H1 (cell line): ENCODE measurements around the gene GRID1. TPM values are rescaled to one million over a fixed set of nuclear protein-coding genes. Genes with fewer than 3 reads are reported as not detected.

Experiments used
- CTCF ChIA-PET: fragments of 300-600 bp; sonication (Branson Sonifier 250); formaldehyde crosslinking; loops from one replicate; lab custom pipeline; 2021; ENCODE audit not compliant: partially characterized antibody; lab: Charles Lee
- POLR2A ChIA-PET: fragments of 300-600 bp; sonication (Branson Sonifier 250); formaldehyde crosslinking; loops from one replicate; lab custom pipeline; 2021; ENCODE audit warnings: inconsistent platforms; ENCODE audit not compliant: partially characterized antibody; lab: Charles Lee
- DNase-seq, 2 experiments: peaks; one replicate each; pipeline versions ENCODE4 v3.0.0 to v3.0.0-alpha.2; 2010 to 2022; ENCODE audit warnings: low spot score in 2 of 2, low read depth in 1 of 2, mixed read lengths in 1 of 2
- FAIRE-seq: peaks from 2 replicates; lab custom pipeline; 2011; peaks lifted over from hg19 to GRCh38; lab: Jason Lieb, UNC
- H2AFZ ChIP-seq: 2 replicates; pipeline ENCODE4 v1.8.1; 2012; ENCODE audit warnings: low read length, inconsistent platforms
- H2AK5ac ChIP-seq: 2 replicates; pipeline ENCODE4 v1.6.1; 2013; ENCODE audit warnings: low read depth, low read length
- H2BK120ac ChIP-seq: replicated peaks from 2 replicates; pipeline ENCODE3; 2013; ENCODE audit warnings: low read depth, low read length, inconsistent platforms
- H2BK12ac ChIP-seq: 2 replicates; pipeline ENCODE4 v1.6.1; 2013; ENCODE audit warnings: low read depth, low read length
- H2BK15ac ChIP-seq: 2 replicates; pipeline ENCODE4 v1.6.1; 2013; ENCODE audit warnings: low read length
- H2BK20ac ChIP-seq: 2 replicates; pipeline ENCODE4 v1.6.1; 2013; ENCODE audit warnings: low read length
- H2BK5ac ChIP-seq: 2 replicates; pipeline ENCODE4 v1.6.1; 2013; ENCODE audit warnings: low read depth, low read length
- H3K14ac ChIP-seq: 2 replicates; pipeline ENCODE4 v1.6.1; 2013; ENCODE audit warnings: inconsistent platforms; ENCODE audit not compliant: insufficient read length
- H3K18ac ChIP-seq: 2 replicates; pipeline ENCODE4 v1.6.1; 2013; ENCODE audit warnings: low read length; ENCODE audit errors: extremely low read depth
- H3K23ac ChIP-seq: 2 replicates; pipeline ENCODE4 v1.6.1; 2013; ENCODE audit warnings: inconsistent platforms; ENCODE audit not compliant: insufficient read length
- H3K23me2 ChIP-seq: 2 replicates; pipeline ENCODE4 v1.6.1; 2013; ENCODE audit warnings: low read depth, low read length
- H3K27ac ChIP-seq: 2 replicates; pipeline ENCODE4 v1.6.1; 2011; ENCODE audit warnings: low read depth, low read length, inconsistent platforms
- H3K27me3 ChIP-seq, 4 experiments: replicated peaks in 1 of 4; 1 replicate in 1 of 4; 2 replicates in 3 of 4; pipeline versions ENCODE4 v1.6.1 to v1.8.1; 2011 to 2013; ENCODE audit warnings: low read length in 3 of 4, mild to moderate bottlenecking in 3 of 4, inconsistent platforms in 2 of 4, mixed read lengths in 2 of 4, moderate library complexity in 1 of 4; ENCODE audit not compliant: control insufficient read depth in 3 of 4, insufficient read depth in 3 of 4; ENCODE audit errors: extremely low read depth in 1 of 4
- H3K36me3 ChIP-seq, 4 experiments: 2 replicates each; pipeline versions ENCODE4 v1.6.1 to v1.8.1; 2011 to 2013; ENCODE audit warnings: mild to moderate bottlenecking in 4 of 4, low read length in 3 of 4, moderate library complexity in 2 of 4, control low read depth in 1 of 4, inconsistent platforms in 1 of 4; ENCODE audit not compliant: insufficient read depth in 4 of 4, control insufficient read depth in 2 of 4
- H3K4ac ChIP-seq: replicated peaks from 2 replicates; pipeline ENCODE3; 2013; ENCODE audit warnings: low read length, low read depth, mixed read lengths, inconsistent platforms; ENCODE audit not compliant: insufficient read length
- H3K4me1 ChIP-seq, 4 experiments: replicated peaks in 1 of 4; 1 replicate in 1 of 4; 2 replicates in 3 of 4; pipeline versions ENCODE4 v1.6.1 to v1.8.1; 2011 to 2013; ENCODE audit warnings: low read length in 3 of 4, inconsistent platforms in 2 of 4, mixed read lengths in 1 of 4; ENCODE audit not compliant: insufficient read depth in 4 of 4, control insufficient read depth in 3 of 4
- H3K4me2 ChIP-seq, 2 experiments: 2 replicates each; pipeline versions ENCODE4 v1.6.1 to v1.8.1; 2011 to 2013; ENCODE audit warnings: low read depth in 2 of 2, low read length in 2 of 2, control low read depth in 1 of 2, inconsistent platforms in 1 of 2, mild to moderate bottlenecking in 1 of 2; ENCODE audit not compliant: insufficient read depth in 1 of 2
- H3K4me3 ChIP-seq, 4 experiments: fragments of 200-600, 300-600 bp in 1 of 4; sonication (generic), shearing (Covaris generic), sonication (Bioruptor Twin) in 1 of 4; 2 replicates each; pipeline versions ENCODE4 v1.5.1 to v1.8.1; 2011 to 2016; ENCODE audit warnings: low read length in 4 of 4, low read depth in 3 of 4, control low read depth in 2 of 4, inconsistent platforms in 2 of 4, mild to moderate bottlenecking in 2 of 4, mixed read lengths in 1 of 4, moderate library complexity in 1 of 4; ENCODE audit not compliant: insufficient read depth in 2 of 4; ENCODE audit errors: extremely low read depth in 1 of 4
- H3K56ac ChIP-seq: replicated peaks from 2 replicates; pipeline ENCODE3; 2013; ENCODE audit warnings: low read depth, mild to moderate bottlenecking, mixed read lengths, low read length, inconsistent platforms; ENCODE audit not compliant: insufficient read length
- H3K79me1 ChIP-seq: 2 replicates; pipeline ENCODE4 v1.6.1; 2013; ENCODE audit warnings: low read depth, low read length, control low read depth
- H3K79me2 ChIP-seq, 2 experiments: 2 replicates each; pipeline versions ENCODE4 v1.6.1 to v1.8.1; 2012 to 2013; ENCODE audit warnings: low read length in 2 of 2, mild to moderate bottlenecking in 2 of 2, inconsistent platforms in 1 of 2; ENCODE audit not compliant: insufficient read depth in 2 of 2, control insufficient read depth in 1 of 2
- H3K9ac ChIP-seq, 4 experiments: replicated peaks in 1 of 4; 1 replicate in 1 of 4; 2 replicates in 3 of 4; pipeline versions ENCODE4 v1.6.1 to v1.8.1; 2011 to 2013; ENCODE audit warnings: low read depth in 3 of 4, low read length in 3 of 4, control low read depth in 2 of 4, mild to moderate bottlenecking in 2 of 4, moderate library complexity in 2 of 4, inconsistent platforms in 1 of 4; ENCODE audit errors: extremely low read depth in 1 of 4
- H3K9me3 ChIP-seq, 2 experiments: 2 replicates each; pipeline versions ENCODE4 v1.6.1 to v1.8.1; 2012 to 2013; ENCODE audit warnings: mild to moderate bottlenecking in 2 of 2, moderate library complexity in 2 of 2, control low read depth in 1 of 2, inconsistent platforms in 1 of 2, low read depth in 1 of 2, low read length in 1 of 2, mixed read lengths in 1 of 2; ENCODE audit not compliant: insufficient read depth in 2 of 2
- H4K20me1 ChIP-seq, 2 experiments: replicated peaks in 1 of 2; 2 replicates each; pipeline versions ENCODE3 to v1.8.1; 2011 to 2013; ENCODE audit warnings: inconsistent platforms in 2 of 2, low read length in 2 of 2, mild to moderate bottlenecking in 1 of 2; ENCODE audit not compliant: insufficient read depth in 2 of 2, control insufficient read depth in 1 of 2
- H4K5ac ChIP-seq: 2 replicates; pipeline ENCODE4 v1.6.1; 2013; ENCODE audit warnings: low read length, low read depth, mixed read lengths, inconsistent platforms; ENCODE audit not compliant: insufficient read length
- H4K8ac ChIP-seq: 2 replicates; pipeline ENCODE4 v1.8.0; 2013; ENCODE audit warnings: mild to moderate bottlenecking, moderate library complexity, low read length, inconsistent platforms; ENCODE audit not compliant: insufficient read depth; ENCODE audit errors: extremely low read depth
- H4K91ac ChIP-seq: replicated peaks from 2 replicates; pipeline ENCODE3; 2013; ENCODE audit warnings: low read length, mixed read lengths, inconsistent platforms; ENCODE audit not compliant: insufficient read length
- CHD1 ChIP-seq: IDR thresholded peaks from 2 replicates; pipeline ENCODE4 v1.6.1; 2012; ENCODE audit warnings: low read depth, low read length, improper control_type of control experiment
- CHD2 ChIP-seq: IDR thresholded peaks from 2 replicates; pipeline ENCODE4 v1.6.1; 2012; ENCODE audit warnings: low read length, improper control_type of control experiment
- CTCF ChIP-seq, 3 experiments: IDR thresholded peaks; 1 replicate in 2 of 3; 2 replicates in 1 of 3; pipeline versions ENCODE4 v1.5.1 to v1.6.1; 2011; ENCODE audit warnings: low read length in 3 of 3, mild to moderate bottlenecking in 3 of 3, inconsistent platforms in 2 of 3, low read depth in 1 of 3, moderate library complexity in 1 of 3; ENCODE audit not compliant: insufficient read depth in 1 of 3; ENCODE audit errors: control extremely low read depth in 1 of 3
- EGR1 ChIP-seq: IDR thresholded peaks from 2 replicates; pipeline ENCODE4 v1.6.1; 2011; ENCODE audit warnings: low read depth, low read length, borderline replicate concordance
- MAFK ChIP-seq: IDR thresholded peaks from 2 replicates; pipeline ENCODE4 v1.6.1; 2012; ENCODE audit warnings: low read depth, mild to moderate bottlenecking, improper control_type of control experiment, low read length
- MAX ChIP-seq: IDR thresholded peaks from 2 replicates; pipeline ENCODE4 v1.6.1; 2012; ENCODE audit warnings: inconsistent platforms
- NRF1 ChIP-seq: IDR thresholded peaks from 2 replicates; pipeline ENCODE4 v1.6.1; 2011; ENCODE audit warnings: mild to moderate bottlenecking, low read depth, low read length, improper control_type of control experiment
- RBBP5 ChIP-seq: IDR thresholded peaks from 2 replicates; pipeline ENCODE4 v1.7.1; 2012; ENCODE audit warnings: low read depth, mild to moderate bottlenecking, inconsistent platforms, low read length, moderate library complexity, borderline replicate concordance
- SIRT6 ChIP-seq: IDR thresholded peaks from one replicate; pipeline ENCODE4 v1.7.1; 2012; ENCODE audit warnings: low read length, inconsistent platforms
- TBP ChIP-seq: IDR thresholded peaks from 2 replicates; pipeline ENCODE4 v1.6.1; 2011; ENCODE audit warnings: low read depth, low read length, improper control_type of control experiment
- YY1 ChIP-seq: IDR thresholded peaks from 2 replicates; pipeline ENCODE4 v1.6.1; 2011; ENCODE audit warnings: low read depth, mild to moderate bottlenecking, low read length
- ZNF274 ChIP-seq: IDR thresholded peaks from 2 replicates; pipeline ENCODE4 v1.7.0; 2012; ENCODE audit warnings: low read length, borderline replicate concordance; ENCODE audit errors: extremely low read depth
- WGBS, 2 experiments: shearing (Covaris generic) in 1 of 2; methylation state at CpG; one replicate each; pipeline versions ENCODE4 v1.1.6 to v1.1.7; 2013 to 2015; ENCODE audit warnings: low lambda C conversion rate in 2 of 2, mixed read lengths in 2 of 2, inconsistent platforms in 1 of 2, low coverage in 1 of 2, missing lambda C conversion rate in 1 of 2; ENCODE audit not compliant: insufficient replicate concordance in 2 of 2, insufficient coverage in 1 of 2, insufficient read length in 1 of 2; ENCODE audit errors: extremely low coverage in 1 of 2, missing lambda C conversion rate in 1 of 2; 5-methylcytosine and 5-hydroxymethylcytosine counted together
- polyA plus RNA-seq, 7 experiments: library from polyadenylated mRNA; depleted of rRNA in 3 of 7; stranded (reverse) in 5 of 7; unstranded in 2 of 7; fragments of >200 nt in 5 of 7; fragments of 200-250 nt in 2 of 7; gene quantifications; 1 replicate in 5 of 7; 2 replicates in 1 of 7; 4 replicates in 1 of 7; pipeline versions ENCODE4 v1.2.1 to v1.2.3, GENCODE V29; 2011 to 2013; ENCODE audit warnings: missing spikeins in 2 of 7, mixed read lengths in 2 of 7
- total RNA-seq: library from RNA; stranded (reverse); fragmentation: NEBNext Ultra II Directional; extraction: Animal tissue kit (Norgen Biotek cat#: 25700); gene quantifications from 2 replicates; pipeline ENCODE4 v1.2.1, GENCODE V29; 2021

Gene GRID1
- total and polyA plus RNA-seq, 2 of the 8 experiments (the other 6 are each of a cell fraction or from before 2014, with no cell fraction given) = 0.22 to 0.30 TPM

GRCh38 chr10:85900487-85900886, 466.1 kb downstream of the GRID1 start:
- Histone ChIP-seq H4K8ac (no peak overlapping the region), H3K27ac (no peak overlapping the region), H3K56ac (no peak overlapping the region), H3K36me3 (no peaks in the 10 kb centered on the region), H2AK5ac (no peak overlapping the region), H4K5ac (no peak overlapping the region), H3K4ac (no peak overlapping the region), H2BK120ac (no peak overlapping the region), H3K4me2 (no peak overlapping the region), H3K18ac (no peak overlapping the region), H3K14ac (no peak overlapping the region), H3K4me1 (no peaks in the 10 kb centered on the region), H3K23me2 (no peaks in the 10 kb centered on the region), H3K27me3 (no peaks in the 10 kb centered on the region), H3K23ac (no peak overlapping the region), H2BK20ac (no peak overlapping the region), H3K79me2 (no peaks in the 10 kb centered on the region), H3K9me3 (no peaks in the 10 kb centered on the region), H4K20me1 (no peaks in the 10 kb centered on the region), H2BK5ac (no peak overlapping the region), H3K9ac (no peak overlapping the region), H2BK12ac (no peak overlapping the region), H4K91ac (no peak overlapping the region), H2BK15ac (no peak overlapping the region), H3K79me1 (no peaks in the 10 kb centered on the region), H3K4me3 (no peak overlapping the region), H2AFZ (no peak overlapping the region)
- 90% methylated on average over 2 of the region's 2 CpGs; no CpG with 5 or more reads in 1 of the 2 experiments for WGBS, 2 experiments
- DNase-seq = no peak
- CTCF ChIA-PET = interaction anchor here (0.9 to 1.3 kb wide), 2 partner anchors 34 to 238 kb away, joined by 3 to 4 read pairs; no protein-coding TSS in a partner anchor
- POLR2A ChIA-PET = no interaction called here
- no peak for FAIRE-seq
- TF ChIP-seq SIRT6 (no peak), TBP (no peak), MAFK (no peak), MAX (no peak), CTCF (IDR thresholded peaks at IDR 0.05; ENCODE audit: control extremely low read depth in 1 of 3, insufficient read depth in 1 of 3, low read depth in 1 of 3, low read length in 3 of 3) (no peak), CHD2 (no peak), RBBP5 (no peak), EGR1 (no peak), ZNF274 (no peak), CHD1 (no peak), NRF1 (no peak), YY1 (no peak)
